Motor neuron (in vitro differentiated cells): ENCODE results near the gene MAD2L1BP. TPM values are rescaled to one million over a fixed set of nuclear protein-coding genes. Genes with fewer than 3 reads are reported as not detected.

Source experiments
- ATAC-seq, 8 experiments: fragments of 200-7000 bp; cut with Tn5 transposase; replicated peaks in 6 of 8; 2 replicates each; pipeline ENCODE4 v1.8.0; 2021; ENCODE audit warnings: mild to moderate bottlenecking in 8 of 8, moderate library complexity in 8 of 8
- H3K27ac ChIP-seq, 2 donors: fragments of 250-450 bp; sonication (Bioruptor Pico); 2 replicates each; pipeline ENCODE4 v1.9.0; 2021; ENCODE audit warnings: antibody characterized with exemption in 2 of 2, mild to moderate bottlenecking in 2 of 2, moderate library complexity in 1 of 2
- H3K4me1 ChIP-seq, 2 donors: fragments of 250-450 bp; sonication (Bioruptor Pico); replicated peaks in 1 of 2; 2 replicates each; pipeline ENCODE4 v1.6.1; 2021; ENCODE audit warnings: antibody characterized with exemption in 2 of 2, mild to moderate bottlenecking in 2 of 2, moderate library complexity in 1 of 2
- H3K4me3 ChIP-seq, 5 donors: fragments of 250-450 bp; sonication (Bioruptor Pico); 2 replicates each; pipeline ENCODE4 v1.9.0; 2021; ENCODE audit warnings: antibody characterized with exemption in 5 of 5, mild to moderate bottlenecking in 5 of 5, moderate library complexity in 4 of 5
- WGBS, 10 experiments: fragments of 450-650 bp; shearing (Covaris generic); methylation state at CpG; one replicate each; pipeline ENCODE4 v1.0.0; 2022; 5-methylcytosine and 5-hydroxymethylcytosine counted together
- in situ Hi-C, 9 experiments: fragments of 400-800 bp; cut with MboI; loops; one replicate each; pipeline ENCODE4 v1.15.0; 2021; ENCODE audit warnings: low sequenced_read_pairs in 9 of 9, low pct_unique_long_range_greater_than_20kb in 2 of 9; ENCODE audit not compliant: unreplicated experiment in 9 of 9
- total RNA-seq, 8 experiments: library from RNA; unstranded; fragments of 300-600 nt; gene quantifications; 2 replicates each; pipeline versions ENCODE4 v1.2.3 to v1.2.4, GENCODE V29; 2022

MAD2L1BP gene
- total RNA-seq, 8 experiments from 2014 or later, result 24.7 to 44.9 (median 30.4) TPM

GRCh38 chr6:43616725-43617472, 18.7 kb upstream of the MAD2L1BP start:
- ATAC-seq, result no peak
- in situ Hi-C loops, result no loop called here
- Histone ChIP-seq H3K4me1 (no peaks in the 10 kb centered on the region), H3K4me3 (no peak overlapping the region), H3K27ac (no peak overlapping the region)
- 80 to 100% (median 97%) methylated on average over 2 to 8 of the region's 9 CpGs for WGBS, 10 experiments

- Histone ChIP-seq H3K4me1 (no peaks in the 10 kb centered on the region), H3K4me3 (no peak overlapping the region), H3K27ac (no peak overlapping the region)
- 90 to 100% (median 96%) methylated on average over 1 to 5 of the region's 12 CpGs; no CpG with 5 or more reads in 6 of the 10 experiments for WGBS, 10 experiments
- in situ Hi-C loops, result no loop called here
- peak in 4 of 8 experiments; percentile 7 to 15 (median 12) for ATAC-seq
These were observed 14.4 kb upstream of the MAD2L1BP start for GRCh38 chr6:43621078-43621835.

GRCh38 chr6:43621836-43622180, 13.8 kb upstream of the MAD2L1BP start:
- H3K4me1 ChIP-seq, result peaks cover 4% of the 10 kb centered on the region in 2 donors

GRCh38 chr6:43622541-43622940, 13.1 kb upstream of the MAD2L1BP start:
- 87 to 100% (median 98%) methylated on average over 1 to 10 of the region's 10 CpGs; no CpG with 5 or more reads in 4 of the 10 experiments for WGBS, 10 experiments
- Histone ChIP-seq H3K4me3 (no peak overlapping the region), H3K4me1 (peaks cover 8 to 12% of the 10 kb centered on the region in 2 donors), H3K27ac (no peak overlapping the region)
- ATAC-seq, result no peak
- in situ Hi-C loops, result no loop called here

More at GRCh38 chr6:43621836-43622180, 13.8 kb upstream of the MAD2L1BP start:
- ATAC-seq, result peak in 1 of 8 experiments; percentile 4
- in situ Hi-C loops, result no loop called here
- Histone ChIP-seq H3K4me3 (no peak overlapping the region), H3K27ac (no peak overlapping the region)
- WGBS, 10 experiments, result 87 to 98% (median 93%) methylated on average over 2 to 8 of the region's 10 CpGs; no CpG with 5 or more reads in 5 of the 10 experiments

- H3K4me1 ChIP-seq, result peaks cover 16 to 18% of the 10 kb centered on the region in 2 donors
- no peak overlapping the region for H3K4me3 ChIP-seq
- ATAC-seq, result no peak
- WGBS, 10 experiments, result 95 to 100% (median 100%) methylated on average over 1 to 4 of the region's 12 CpGs; no CpG with 5 or more reads in 5 of the 10 experiments
- in situ Hi-C loops, result no loop called here
- no peak overlapping the region for H3K27ac ChIP-seq
These were observed 11.5 kb upstream of the MAD2L1BP start for GRCh38 chr6:43623880-43624785.

- H3K27ac ChIP-seq, result no peak overlapping the region
- ATAC-seq, result no peak
- peaks cover 16 to 18% of the 10 kb centered on the region in 2 donors for H3K4me1 ChIP-seq
- no peak overlapping the region for H3K4me3 ChIP-seq
- in situ Hi-C loops, result no loop called here
- WGBS, 10 experiments, result 88 to 100% (median 100%) methylated on average over 2 to 3 of the region's 7 CpGs; no CpG with 5 or more reads in 5 of the 10 experiments
These were observed 10.8 kb upstream of the MAD2L1BP start for GRCh38 chr6:43624786-43625288.

GRCh38 chr6:43625393-43625992, 10.1 kb upstream of the MAD2L1BP start:
- no peak for ATAC-seq
- H3K4me1 ChIP-seq, result peaks cover 21 to 22% of the 10 kb centered on the region in 2 donors
- no peak overlapping the region for H3K27ac ChIP-seq
- WGBS, 10 experiments, result 83 to 100% (median 97%) methylated on average over 1 to 10 of the region's 16 CpGs; no CpG with 5 or more reads in 2 of the 10 experiments
- H3K4me3 ChIP-seq, result no peak overlapping the region
- in situ Hi-C loops, result no loop called here

GRCh38 chr6:43627008-43627825, 8.4 kb upstream of the MAD2L1BP start:
- ATAC-seq, result peak in 7 of 8 experiments; percentile 2 to 52 (median 31)
- in situ Hi-C loops, result no loop called here
- Histone ChIP-seq H3K4me3 (peak overlapping the region in 4 of 5 donors; percentile 1 to 87 (median 82)), H3K27ac (peak overlapping the region; percentile 89 to 93), H3K4me1 (peaks cover 21 to 23% of the 10 kb centered on the region in 2 donors)
- 13 to 100% (median 74%) methylated on average over 1 to 5 of the region's 5 CpGs for WGBS, 10 experiments

GRCh38 chr6:43628393-43629103, 7.1 kb upstream of the MAD2L1BP start:
- Histone ChIP-seq H3K4me1 (peaks cover 21 to 23% of the 10 kb centered on the region in 2 donors), H3K4me3 (peak overlapping the region; percentile 77 to 97 (median 87)), H3K27ac (peak overlapping the region; percentile 89 to 93)
- in situ Hi-C loops, result no loop called here
- WGBS, 10 experiments, result 0 to 42% (median 11%) methylated on average over 1 to 13 of the region's 25 CpGs; no CpG with 5 or more reads in 4 of the 10 experiments
- ATAC-seq, result peak; percentile 1 to 36 (median 25)

GRCh38 chr6:43629104-43629504, 6.5 kb upstream of the MAD2L1BP start, which contains the start of gene GTPBP2:
GTPBP2 (minus strand) TSS chr6:43629264; CDS start chr6:43629162, 102 bp downstream.
- WGBS, 10 experiments, result no CpG with 5 or more reads among the region's 46 CpGs
- in situ Hi-C loops, result no loop called here
- ATAC-seq, result peak; percentile 69 to 89 (median 84)

More at GRCh38 chr6:43629104-43629504, 6.5 kb upstream of the MAD2L1BP start, which contains the start of gene GTPBP2:
- Histone ChIP-seq H3K27ac (peak within 1 kb of the TSS; percentile 90 to 93), H3K4me1 (peaks cover 21 to 23% of the 10 kb centered on the region in 2 donors), H3K4me3 (peak within 1 kb of the TSS; percentile 77 to 97 (median 87))
